ENCODE results near the gene ASB4.

- TF ChIP-seq POLR2A (IDR thresholded peaks at IDR 0.05; ENCODE audit: low read length) = no peak
- TF ChIP-seq GATA1 (IDR thresholded peaks at IDR 0.05; ENCODE audit: low read depth, low read length) = no peak
Measured at GRCh38 chr7:95578299-95578855, 92.6 kb downstream of the ASB4 start.
